ENCODE data around the gene VSIG2. TPM values are rescaled to one million over a fixed set of nuclear protein-coding genes. Genes with fewer than 3 reads are reported as not detected.

The VSIG2 gene
- total RNA-seq, 2 donors from 2014 or later: not detected

GRCh38 chr11:124717421-124717785 is 34.7 kb downstream of the VSIG2 start:
- Mint-ChIP-seq H3K27ac (no peak overlapping the region), H3K9me3 (no peaks in the 10 kb centered on the region), H3K36me3 (peaks cover 0 to 8% of the 10 kb centered on the region in 2 donors)
- ATAC-seq (no peak), DNase-seq (ENCODE audit: low spot score in 2 of 2) (no peak)

- ATAC-seq: no peak
- H3K27ac Mint-ChIP-seq: no peak overlapping the region
- no peak for DNase-seq (ENCODE audit: low spot score in 2 of 2)
- peaks cover 0 to 8% of the 10 kb centered on the region in 2 donors for H3K36me3 Mint-ChIP-seq
- H3K9me3 Mint-ChIP-seq: no peaks in the 10 kb centered on the region
Measured at GRCh38 chr11:124716591-124716990, 35.5 kb downstream of the VSIG2 start.

GRCh38 chr11:124712392-124712791 is 39.7 kb downstream of the VSIG2 start:
- peaks cover 5 to 6% of the 10 kb centered on the region in 2 donors for H3K9me3 Mint-ChIP-seq
- no peak overlapping the region for H3K27ac Mint-ChIP-seq
- ATAC-seq (no peak), DNase-seq (ENCODE audit: low spot score in 2 of 2) (no peak)
- H3K36me3 Mint-ChIP-seq: peaks cover 5 to 17% of the 10 kb centered on the region in 2 donors

- Mint-ChIP-seq H3K9me3 (peaks cover 5 to 11% of the 10 kb centered on the region in 2 donors), H3K36me3 (peaks cover 5 to 14% of the 10 kb centered on the region in 2 donors), H3K27ac (no peak overlapping the region)
- no peak for DNase-seq (ENCODE audit: low spot score in 2 of 2)
- ATAC-seq: no peak
Measured at GRCh38 chr11:124707829-124708228, 44.2 kb downstream of the VSIG2 start.

GRCh38 chr11:124700028-124700427 is 52.0 kb downstream of the VSIG2 start:
- peaks cover 0 to 7% of the 10 kb centered on the region in 2 donors for H3K9me3 Mint-ChIP-seq
- DNase-seq (ENCODE audit: low spot score in 2 of 2) (no peak), ATAC-seq (no peak)
- peaks cover 0 to 8% of the 10 kb centered on the region in 2 donors for H3K36me3 Mint-ChIP-seq
- no peak overlapping the region for H3K27ac Mint-ChIP-seq

GRCh38 chr11:124699547-124699946 is 52.5 kb downstream of the VSIG2 start:
- DNase-seq (ENCODE audit: low spot score in 2 of 2) (no peak), ATAC-seq (no peak)
- Mint-ChIP-seq H3K27ac (no peak overlapping the region), H3K36me3 (peaks cover 0 to 8% of the 10 kb centered on the region in 2 donors), H3K9me3 (peaks cover 0 to 7% of the 10 kb centered on the region in 2 donors)

Other genes starting within 250 kb of the VSIG2 start
- gene OR8B12, start 208.6 kb downstream of the VSIG2 start, total RNA-seq: not detected
- not detected for gene OR8A1, start 182.3 kb downstream of the VSIG2 start, total RNA-seq
- gene PANX3, start 140.8 kb downstream of the VSIG2 start, total RNA-seq: not detected
- 10 to 100 TPM; 29.4 to 33.2 TPM for gene TBRG1, start 129.4 kb downstream of the VSIG2 start, total RNA-seq
- 10 to 100 TPM in 1 of 2 donors, 1 to 10 TPM in 1; 7.6 to 12.3 TPM for gene SIAE, start 78.5 kb downstream of the VSIG2 start, total RNA-seq
- 1 to 10 TPM; 1.9 to 2.6 TPM for gene SPA17, start 78.4 kb downstream of the VSIG2 start, total RNA-seq
- gene NRGN, start 12.3 kb downstream of the VSIG2 start, total RNA-seq: 10 to 100 TPM; 12.0 to 12.2 TPM
- 1 to 10 TPM in 1 of 2 donors, under 1 TPM in 1; 0.36 to 1.7 TPM for gene ESAM, start 10.0 kb upstream of the VSIG2 start, total RNA-seq
- gene MSANTD2, start 48.2 kb upstream of the VSIG2 start, total RNA-seq: 1 to 10 TPM; 3.6 to 8.4 TPM
- 10 to 100 TPM; 18.0 to 24.4 TPM for gene ROBO3, start 113.2 kb upstream of the VSIG2 start, total RNA-seq
- not detected for gene ROBO4, start 145.6 kb upstream of the VSIG2 start, total RNA-seq
- gene HEPN1, start 167.0 kb upstream of the VSIG2 start, total RNA-seq: not detected
- gene HEPACAM, start 183.8 kb upstream of the VSIG2 start, total RNA-seq: not detected
- 10 to 100 TPM in 1 of 2 donors, 1 to 10 TPM in 1; 5.3 to 15.5 TPM for gene CCDC15, start 201.9 kb upstream of the VSIG2 start, total RNA-seq

Data from activated naive CD4-positive, alpha-beta T cell treated with anti-CD3 and anti-CD28 coated beads, Interleukin-2, amount 50 U/mL, for 72 hours (primary cell).